ENCODE measurements around the gene UGGT2. TPM values are rescaled to one million over a fixed set of nuclear protein-coding genes. Genes with fewer than 3 reads are reported as not detected.

Gene UGGT2
- total and polyA plus RNA-seq, 7 donors = 2.1 to 7.2 (median 4.3) TPM

GRCh38 chr13:96011291-96011872 is 41.8 kb downstream of the UGGT2 start:
- DNase-seq (no peak), ATAC-seq (no peak)
- H3K36me3 ChIP-seq (ENCODE audit: insufficient read depth in 1 of 2, low read depth in 1 of 2) = peaks cover 0 to 3% of the 10 kb centered on the region in 2 donors
- no peaks in the 10 kb centered on the region for H3K27me3 ChIP-seq (ENCODE audit: insufficient read depth in 3 of 3, low read length in 2 of 3)
- no peak overlapping the region for H3K27ac ChIP-seq
- no peak overlapping the region for H3K4me3 ChIP-seq
- intact Hi-C loops (cut with DNase I) = loop anchor here in 1 of 2 donors (10.0 kb wide), 1 partner anchor 223 kb away; no protein-coding TSS in a partner anchor
- H3K4me1 ChIP-seq = no peaks in the 10 kb centered on the region
- 86 to 92% (median 89%) methylated on average over 1 of the region's 1 CpG for WGBS, 3 donors
- TF ChIP-seq, protein P1, sequence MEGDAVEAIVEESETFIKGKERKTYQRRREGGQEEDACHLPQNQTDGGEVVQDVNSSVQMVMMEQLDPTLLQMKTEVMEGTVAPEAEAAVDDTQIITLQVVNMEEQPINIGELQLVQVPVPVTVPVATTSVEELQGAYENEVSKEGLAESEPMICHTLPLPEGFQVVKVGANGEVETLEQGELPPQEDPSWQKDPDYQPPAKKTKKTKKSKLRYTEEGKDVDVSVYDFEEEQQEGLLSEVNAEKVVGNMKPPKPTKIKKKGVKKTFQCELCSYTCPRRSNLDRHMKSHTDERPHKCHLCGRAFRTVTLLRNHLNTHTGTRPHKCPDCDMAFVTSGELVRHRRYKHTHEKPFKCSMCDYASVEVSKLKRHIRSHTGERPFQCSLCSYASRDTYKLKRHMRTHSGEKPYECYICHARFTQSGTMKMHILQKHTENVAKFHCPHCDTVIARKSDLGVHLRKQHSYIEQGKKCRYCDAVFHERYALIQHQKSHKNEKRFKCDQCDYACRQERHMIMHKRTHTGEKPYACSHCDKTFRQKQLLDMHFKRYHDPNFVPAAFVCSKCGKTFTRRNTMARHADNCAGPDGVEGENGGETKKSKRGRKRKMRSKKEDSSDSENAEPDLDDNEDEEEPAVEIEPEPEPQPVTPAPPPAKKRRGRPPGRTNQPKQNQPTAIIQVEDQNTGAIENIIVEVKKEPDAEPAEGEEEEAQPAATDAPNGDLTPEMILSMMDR (IDR thresholded peaks at IDR 0.05) = no peak
- peaks cover 13% of the 10 kb centered on the region for H3K9me3 ChIP-seq

GRCh38 chr13:96003304-96003703 is 49.9 kb downstream of the UGGT2 start:
- Histone ChIP-seq H3K27me3 (ENCODE audit: insufficient read depth in 3 of 3, low read length in 2 of 3) (no peaks in the 10 kb centered on the region), H3K4me1 (no peaks in the 10 kb centered on the region), H3K4me3 (no peak overlapping the region), H3K9me3 (peaks cover 9% of the 10 kb centered on the region), H3K36me3 (ENCODE audit: insufficient read depth in 1 of 2, low read depth in 1 of 2) (no peaks in the 10 kb centered on the region), H3K27ac (no peak overlapping the region)
- TF ChIP-seq, protein P1 (IDR thresholded peaks at IDR 0.05) = no peak
- ATAC-seq = no peak
- intact Hi-C loops (cut with DNase I) = no loop called here
- no peak for DNase-seq

DNA sequence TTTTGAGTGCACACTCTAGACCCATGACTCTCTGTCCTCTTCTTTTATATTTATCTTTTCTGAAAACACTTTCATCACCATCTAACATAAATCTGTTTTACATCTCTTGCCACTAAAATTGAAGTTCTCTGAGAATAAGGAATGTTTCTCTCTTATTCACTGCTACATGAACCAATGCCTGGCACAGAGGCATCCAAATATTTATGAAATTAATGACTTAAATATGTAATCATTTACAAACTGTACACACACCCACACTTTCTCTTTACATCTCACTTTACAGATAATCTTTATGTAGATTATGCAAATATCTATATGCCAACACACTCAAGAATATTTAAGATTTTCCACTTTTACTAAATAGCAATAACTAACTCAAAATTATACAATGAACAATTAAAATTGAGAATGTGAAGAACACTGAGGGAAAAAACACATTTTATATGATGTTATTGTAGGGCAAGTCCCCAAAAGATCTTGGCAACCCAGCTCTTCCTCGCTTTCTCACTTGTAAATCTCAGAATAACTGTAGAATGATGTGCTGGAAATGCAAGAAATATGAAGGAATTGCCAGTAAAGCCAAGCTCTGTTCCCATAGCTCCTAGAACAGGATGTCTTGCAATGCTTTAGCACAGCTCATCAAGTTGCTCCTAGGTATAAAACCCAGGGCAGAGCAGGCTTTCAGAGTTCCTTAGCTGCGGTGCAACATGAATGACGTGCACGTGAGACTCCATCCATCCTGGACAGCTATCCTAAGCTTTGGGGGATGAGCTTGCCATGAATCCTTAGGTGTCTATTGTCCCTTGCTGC is 50.7 kb downstream of the UGGT2 start:
- no peak for ATAC-seq

GRCh38 chr13:96000069-96000468 is 53.1 kb downstream of the UGGT2 start:
- Histone ChIP-seq H3K27ac (no peak overlapping the region), H3K4me3 (no peak overlapping the region), H3K36me3 (ENCODE audit: insufficient read depth in 1 of 2, low read depth in 1 of 2) (peaks cover 0 to 4% of the 10 kb centered on the region in 2 donors), H3K27me3 (ENCODE audit: insufficient read depth in 3 of 3, low read length in 2 of 3) (no peaks in the 10 kb centered on the region), H3K4me1 (no peaks in the 10 kb centered on the region), H3K9me3 (no peaks in the 10 kb centered on the region)
- intact Hi-C loops (cut with DNase I) = no loop called here
- no peak for DNase-seq
- TF ChIP-seq, protein P1 (IDR thresholded peaks at IDR 0.05) = no peak
- ATAC-seq = no peak

More for the DNA sequence above, 50.7 kb downstream of the UGGT2 start:
- H3K4me3 ChIP-seq = no peak overlapping the region
- no peak for DNase-seq
- TF ChIP-seq, protein P1 (IDR thresholded peaks at IDR 0.05) = no peak
- no peaks in the 10 kb centered on the region for H3K4me1 ChIP-seq
- no peaks in the 10 kb centered on the region for H3K36me3 ChIP-seq (ENCODE audit: insufficient read depth in 1 of 2, low read depth in 1 of 2)
- peaks cover 6% of the 10 kb centered on the region for H3K9me3 ChIP-seq
- no peaks in the 10 kb centered on the region for H3K27me3 ChIP-seq (ENCODE audit: insufficient read depth in 3 of 3, low read length in 2 of 3)
- 92 to 100% (median 96%) methylated on average over 4 of the region's 4 CpGs for WGBS, 3 donors
- H3K27ac ChIP-seq = no peak overlapping the region
- intact Hi-C loops (cut with DNase I) = no loop called here

All from psoas muscle (tissue), 8 donors.